GM12873 (cell line): ENCODE results near the gene HFM1.

Source experiments
- CTCF ChIP-seq: IDR thresholded peaks from 2 replicates; pipeline ENCODE4 v1.5.1; 2012; ENCODE audit warnings: low read depth, mild to moderate bottlenecking, moderate library complexity, low read length, control low read depth; ENCODE audit not compliant: insufficient read depth; ENCODE audit errors: missing control alignments

The HFM1 gene, protein sequence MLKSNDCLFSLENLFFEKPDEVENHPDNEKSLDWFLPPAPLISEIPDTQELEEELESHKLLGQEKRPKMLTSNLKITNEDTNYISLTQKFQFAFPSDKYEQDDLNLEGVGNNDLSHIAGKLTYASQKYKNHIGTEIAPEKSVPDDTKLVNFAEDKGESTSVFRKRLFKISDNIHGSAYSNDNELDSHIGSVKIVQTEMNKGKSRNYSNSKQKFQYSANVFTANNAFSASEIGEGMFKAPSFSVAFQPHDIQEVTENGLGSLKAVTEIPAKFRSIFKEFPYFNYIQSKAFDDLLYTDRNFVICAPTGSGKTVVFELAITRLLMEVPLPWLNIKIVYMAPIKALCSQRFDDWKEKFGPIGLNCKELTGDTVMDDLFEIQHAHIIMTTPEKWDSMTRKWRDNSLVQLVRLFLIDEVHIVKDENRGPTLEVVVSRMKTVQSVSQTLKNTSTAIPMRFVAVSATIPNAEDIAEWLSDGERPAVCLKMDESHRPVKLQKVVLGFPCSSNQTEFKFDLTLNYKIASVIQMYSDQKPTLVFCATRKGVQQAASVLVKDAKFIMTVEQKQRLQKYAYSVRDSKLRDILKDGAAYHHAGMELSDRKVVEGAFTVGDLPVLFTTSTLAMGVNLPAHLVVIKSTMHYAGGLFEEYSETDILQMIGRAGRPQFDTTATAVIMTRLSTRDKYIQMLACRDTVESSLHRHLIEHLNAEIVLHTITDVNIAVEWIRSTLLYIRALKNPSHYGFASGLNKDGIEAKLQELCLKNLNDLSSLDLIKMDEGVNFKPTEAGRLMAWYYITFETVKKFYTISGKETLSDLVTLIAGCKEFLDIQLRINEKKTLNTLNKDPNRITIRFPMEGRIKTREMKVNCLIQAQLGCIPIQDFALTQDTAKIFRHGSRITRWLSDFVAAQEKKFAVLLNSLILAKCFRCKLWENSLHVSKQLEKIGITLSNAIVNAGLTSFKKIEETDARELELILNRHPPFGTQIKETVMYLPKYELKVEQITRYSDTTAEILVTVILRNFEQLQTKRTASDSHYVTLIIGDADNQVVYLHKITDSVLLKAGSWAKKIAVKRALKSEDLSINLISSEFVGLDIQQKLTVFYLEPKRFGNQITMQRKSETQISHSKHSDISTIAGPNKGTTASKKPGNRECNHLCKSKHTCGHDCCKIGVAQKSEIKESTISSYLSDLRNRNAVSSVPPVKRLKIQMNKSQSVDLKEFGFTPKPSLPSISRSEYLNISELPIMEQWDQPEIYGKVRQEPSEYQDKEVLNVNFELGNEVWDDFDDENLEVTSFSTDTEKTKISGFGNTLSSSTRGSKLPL (N-terminal part only)

GRCh38 chr1:91404151-91405012 lies at the start of gene HFM1:
Gene HFM1, minus strand, starts transcription at chr1:91404837. Its CDS starts 3,755 bp downstream, at chr1:91401082.
- peak; percentile 14 for TF ChIP-seq CTCF

GRCh38 chr1:91454136-91454535 lies 49.5 kb upstream of the HFM1 start:
- TF ChIP-seq CTCF = no peak

DNA sequence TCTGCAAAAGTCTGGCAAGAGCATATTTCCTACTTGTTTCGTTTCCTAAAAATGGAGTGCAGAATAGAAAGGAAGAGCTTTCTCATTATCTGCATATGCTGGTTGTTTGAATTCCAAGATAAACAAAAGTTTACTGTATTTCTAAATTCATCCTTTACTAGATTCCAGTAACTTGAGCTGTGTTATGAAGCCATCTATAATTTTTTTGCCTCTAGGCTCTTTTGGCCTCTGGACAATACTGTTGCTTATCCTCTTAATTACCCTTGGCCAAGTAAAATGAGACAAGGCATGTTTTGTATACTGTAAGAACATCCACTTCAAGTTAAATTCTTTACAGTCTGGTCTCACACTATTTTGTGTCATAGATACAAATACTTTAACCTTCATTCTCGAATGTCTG lies 45.6 kb upstream of the HFM1 start:
- TF ChIP-seq CTCF = no peak

DNA sequence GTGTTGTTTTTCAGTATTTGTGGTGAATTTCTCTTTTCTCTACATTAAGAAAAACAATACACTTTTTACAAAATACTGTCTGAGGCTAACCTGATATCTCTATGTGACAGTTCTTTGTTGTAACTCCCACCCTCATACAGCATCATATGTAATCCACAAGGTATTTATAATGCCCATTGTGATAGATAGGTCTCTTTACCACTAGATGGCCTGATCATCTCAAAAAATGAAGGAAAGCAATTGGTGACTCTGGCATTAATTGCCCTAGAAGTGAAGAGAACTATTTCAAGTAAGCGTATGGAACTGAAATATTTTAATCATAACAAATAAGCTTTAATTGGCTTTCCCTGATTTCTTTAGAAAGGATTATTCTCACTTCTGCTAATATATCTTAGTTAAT lies 36.2 kb upstream of the HFM1 start:
- TF ChIP-seq CTCF = peak; percentile 18

DNA sequence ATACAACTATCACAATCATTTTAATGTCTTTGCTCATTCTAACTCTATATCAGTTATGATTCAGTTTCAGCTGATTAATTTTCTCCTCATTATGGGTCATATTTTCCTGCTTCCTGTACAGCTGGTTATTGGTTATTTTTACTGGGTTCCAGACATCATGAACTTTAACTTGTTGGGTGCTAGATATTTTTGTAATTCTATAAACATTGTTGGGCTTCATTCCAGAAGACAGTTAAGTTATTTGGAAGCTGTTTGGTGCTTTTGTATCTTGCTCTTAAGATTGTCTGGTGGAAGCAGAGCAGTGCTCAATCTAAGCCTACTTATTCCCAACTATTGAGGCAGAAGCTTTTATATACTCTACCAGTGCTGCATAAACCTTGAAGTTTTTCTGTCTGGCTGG lies 34.4 kb upstream of the HFM1 start:
- TF ChIP-seq CTCF = no peak

DNA sequence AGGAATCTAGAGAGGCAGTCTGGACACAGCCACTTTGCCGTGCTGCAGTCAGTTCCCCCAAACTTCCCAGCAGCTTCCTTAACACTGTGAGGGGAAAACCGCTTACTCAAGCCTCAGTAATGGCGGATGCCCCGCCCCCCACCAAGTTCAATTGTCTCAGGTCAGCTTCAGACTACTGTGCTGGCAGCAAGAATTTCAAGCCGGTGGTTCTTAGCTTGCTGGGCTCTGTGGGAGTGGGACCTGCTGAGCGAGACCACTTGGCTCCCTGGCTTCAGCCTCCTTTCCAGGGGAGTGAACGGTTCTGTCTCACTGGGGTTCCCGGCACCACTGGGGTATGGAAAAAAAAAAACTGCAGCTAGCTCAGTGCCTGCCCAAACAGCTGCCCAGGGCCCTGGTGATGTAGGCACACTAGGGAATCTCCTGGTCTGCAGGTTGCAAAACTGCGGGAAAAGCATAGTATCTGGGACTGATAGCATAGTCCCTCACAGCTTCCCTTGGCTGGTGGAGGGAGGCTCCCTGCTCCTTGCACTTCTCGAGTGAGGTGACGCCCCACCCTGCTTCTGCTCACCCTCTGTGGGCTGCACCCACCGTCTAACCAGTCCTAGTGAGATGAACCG lies 23.7 kb upstream of the HFM1 start:
- no peak for TF ChIP-seq CTCF
